Right ventricle myocardium superior (tissue), 1 donor: ENCODE measurements around the gene NELFA. TPM values are rescaled to one million over a fixed set of nuclear protein-coding genes. Genes with fewer than 3 reads are reported as not detected.

Source experiments
- microRNA-seq: library from miRNA; unstranded; fragments of <30 nt; microRNA quantifications from one replicate; pipeline ENCODE4 v1.2.0, GENCODE V29; 2020
- total RNA-seq: library from RNA; stranded (reverse); fragmentation: NEBNext Ultra II Directional; extraction: Animal tissue kit (Norgen Biotek cat#: 25700); gene quantifications from one replicate; pipeline ENCODE4 v1.2.1, GENCODE V29; 2021
- donor health status: DM: no; HTN: yes; CAD: no; lungs with severe emphysema.

NELFA gene
- total RNA-seq, 1 donor from 2014 or later = 10.4 TPM

Small RNA genes lying within 50 kb of the gene (microRNA-seq; reads per million reads assigned to microRNA genes)
- gene MIR943 = not detected

Other genes starting within 250 kb of the NELFA start
- gene FGFR3, start 215.7 kb downstream of the NELFA start, total RNA-seq = 2.9 TPM
- 41.8 TPM for gene LETM1, start 152.8 kb downstream of the NELFA start, total RNA-seq
- 32.6 TPM for gene NSD2, start 137.6 kb downstream of the NELFA start, total RNA-seq
- 1.00 TPM for gene NAT8L, start 50.4 kb upstream of the NELFA start, total RNA-seq
- gene HAUS3, start 233.1 kb upstream of the NELFA start, total RNA-seq = 5.7 TPM
- gene POLN, start 233.1 kb upstream of the NELFA start, total RNA-seq = 2.3 TPM